Measurements from ENCODE around the gene MYBL2. TPM values are rescaled to one million over a fixed set of nuclear protein-coding genes. Genes with fewer than 3 reads are reported as not detected.

MYBL2 gene
- total RNA-seq, 1 donor from 2014 or later = 19.0 TPM

DNA sequence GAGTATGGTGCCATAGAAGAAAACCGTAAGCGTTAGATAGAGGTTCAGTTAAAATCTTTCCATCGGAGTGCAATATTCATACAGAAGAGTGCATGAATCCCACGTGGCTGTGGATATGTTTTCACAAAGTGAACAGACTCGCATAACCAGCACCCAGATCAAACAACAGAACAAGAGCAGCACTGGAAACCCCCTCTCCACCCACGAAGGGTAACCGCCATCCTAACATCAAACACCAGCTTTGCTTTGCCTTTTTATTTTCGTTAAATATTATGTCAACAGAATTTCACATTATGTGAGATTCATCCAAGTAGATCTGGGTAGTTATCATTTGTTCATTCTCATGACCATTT lies 55.2 kb downstream of the MYBL2 start:
- TF ChIP-seq, protein P1, sequence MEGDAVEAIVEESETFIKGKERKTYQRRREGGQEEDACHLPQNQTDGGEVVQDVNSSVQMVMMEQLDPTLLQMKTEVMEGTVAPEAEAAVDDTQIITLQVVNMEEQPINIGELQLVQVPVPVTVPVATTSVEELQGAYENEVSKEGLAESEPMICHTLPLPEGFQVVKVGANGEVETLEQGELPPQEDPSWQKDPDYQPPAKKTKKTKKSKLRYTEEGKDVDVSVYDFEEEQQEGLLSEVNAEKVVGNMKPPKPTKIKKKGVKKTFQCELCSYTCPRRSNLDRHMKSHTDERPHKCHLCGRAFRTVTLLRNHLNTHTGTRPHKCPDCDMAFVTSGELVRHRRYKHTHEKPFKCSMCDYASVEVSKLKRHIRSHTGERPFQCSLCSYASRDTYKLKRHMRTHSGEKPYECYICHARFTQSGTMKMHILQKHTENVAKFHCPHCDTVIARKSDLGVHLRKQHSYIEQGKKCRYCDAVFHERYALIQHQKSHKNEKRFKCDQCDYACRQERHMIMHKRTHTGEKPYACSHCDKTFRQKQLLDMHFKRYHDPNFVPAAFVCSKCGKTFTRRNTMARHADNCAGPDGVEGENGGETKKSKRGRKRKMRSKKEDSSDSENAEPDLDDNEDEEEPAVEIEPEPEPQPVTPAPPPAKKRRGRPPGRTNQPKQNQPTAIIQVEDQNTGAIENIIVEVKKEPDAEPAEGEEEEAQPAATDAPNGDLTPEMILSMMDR (IDR thresholded peaks at IDR 0.05; ENCODE audit: partially characterized antibody, unreplicated experiment) = no peak
- Mint-ChIP-seq H3K36me3 (ENCODE audit: unreplicated experiment) (no peaks in the 10 kb centered on the region), H3K9me3 (ENCODE audit: unreplicated experiment) (peaks cover 4% of the 10 kb centered on the region), H3K27me3 (ENCODE audit: unreplicated experiment) (peaks cover 5% of the 10 kb centered on the region), H3K4me3 (ENCODE audit: unreplicated experiment) (no peak overlapping the region), H3K27ac (ENCODE audit: unreplicated experiment) (no peak overlapping the region), H3K4me1 (ENCODE audit: low read depth, unreplicated experiment) (peaks cover 3% of the 10 kb centered on the region)
- DNase-seq = no peak

DNA sequence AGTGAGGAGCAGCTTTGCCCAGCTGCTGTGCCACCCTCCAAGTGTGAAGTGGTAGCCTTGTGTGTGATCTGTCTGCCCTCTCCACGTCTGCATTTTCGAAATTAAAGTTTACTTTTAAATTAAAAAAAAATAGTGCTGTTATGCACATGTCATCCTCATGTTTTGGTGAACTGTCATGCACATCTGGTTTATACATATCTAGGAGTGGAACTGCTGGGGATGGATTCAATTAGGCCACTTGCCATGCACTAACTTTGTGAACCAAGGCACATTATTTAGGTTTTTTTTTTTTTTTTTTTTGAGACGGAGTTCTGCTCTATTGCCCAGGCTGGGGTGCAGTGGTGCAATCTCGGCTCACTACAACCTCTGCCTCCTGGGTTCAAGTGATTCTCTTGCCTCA lies 56.3 kb downstream of the MYBL2 start:
- no peak for DNase-seq

DNA sequence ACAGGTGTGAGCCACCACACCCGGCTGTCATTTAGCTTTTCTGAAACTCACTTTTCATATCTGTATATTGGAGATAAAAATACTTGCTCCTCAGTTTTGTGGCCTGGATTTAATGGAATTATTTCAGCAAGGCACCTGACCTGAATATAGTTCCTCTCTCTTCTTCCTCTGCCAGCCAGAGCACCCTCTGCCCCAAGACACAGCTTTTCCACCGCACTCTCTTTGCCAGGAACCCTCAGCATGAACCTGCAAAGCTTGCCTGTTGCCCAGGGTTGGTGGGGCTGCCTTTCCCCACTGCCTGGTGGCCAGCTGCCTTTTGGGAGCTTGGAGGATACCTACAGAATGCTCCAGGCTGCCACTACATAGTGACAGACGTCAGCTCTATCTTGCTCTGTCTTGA lies 56.8 kb downstream of the MYBL2 start:
- Mint-ChIP-seq H3K27me3 (ENCODE audit: unreplicated experiment) (peaks cover 2% of the 10 kb centered on the region), H3K36me3 (ENCODE audit: unreplicated experiment) (no peaks in the 10 kb centered on the region), H3K4me1 (ENCODE audit: low read depth, unreplicated experiment) (peaks cover 3% of the 10 kb centered on the region), H3K4me3 (ENCODE audit: unreplicated experiment) (no peak overlapping the region), H3K27ac (ENCODE audit: unreplicated experiment) (no peak overlapping the region), H3K9me3 (ENCODE audit: unreplicated experiment) (peaks cover 4% of the 10 kb centered on the region)
- no peak for DNase-seq
- TF ChIP-seq, protein P1 (IDR thresholded peaks at IDR 0.05; ENCODE audit: partially characterized antibody, unreplicated experiment) = no peak

More for the DNA sequence above, 56.3 kb downstream of the MYBL2 start:
- Mint-ChIP-seq H3K4me1 (ENCODE audit: low read depth, unreplicated experiment) (peaks cover 3% of the 10 kb centered on the region), H3K27ac (ENCODE audit: unreplicated experiment) (no peak overlapping the region), H3K36me3 (ENCODE audit: unreplicated experiment) (no peaks in the 10 kb centered on the region), H3K9me3 (ENCODE audit: unreplicated experiment) (peaks cover 4% of the 10 kb centered on the region), H3K4me3 (ENCODE audit: unreplicated experiment) (no peak overlapping the region), H3K27me3 (ENCODE audit: unreplicated experiment) (peaks cover 2% of the 10 kb centered on the region)
- TF ChIP-seq, protein P1 (IDR thresholded peaks at IDR 0.05; ENCODE audit: partially characterized antibody, unreplicated experiment) = no peak

DNA sequence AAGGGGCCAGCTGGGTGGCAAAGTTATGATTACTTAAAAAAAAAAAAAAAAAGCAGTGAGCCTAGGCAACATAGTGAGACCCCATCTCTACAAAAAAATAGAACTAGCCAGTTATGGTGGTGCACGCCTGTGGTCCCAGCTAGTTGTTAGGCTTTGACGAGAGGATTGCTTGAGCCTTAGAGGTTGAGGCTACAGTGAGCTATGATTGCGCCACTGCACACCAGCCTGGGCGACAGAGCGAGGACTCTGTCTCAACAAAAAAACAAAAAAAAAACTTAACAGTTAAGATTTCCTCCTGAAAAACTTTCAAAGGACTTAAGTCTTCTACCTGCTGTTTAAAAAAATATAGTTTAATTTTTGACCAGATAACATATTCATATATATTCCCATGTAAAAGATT lies 57.5 kb downstream of the MYBL2 start:
- H3K36me3 Mint-ChIP-seq (ENCODE audit: unreplicated experiment) = no peaks in the 10 kb centered on the region
- TF ChIP-seq, protein P1 (IDR thresholded peaks at IDR 0.05; ENCODE audit: partially characterized antibody, unreplicated experiment) = no peak
- H3K9me3 Mint-ChIP-seq (ENCODE audit: unreplicated experiment) = peaks cover 2% of the 10 kb centered on the region
- H3K4me1 Mint-ChIP-seq (ENCODE audit: low read depth, unreplicated experiment) = peaks cover 3% of the 10 kb centered on the region
- peaks cover 2% of the 10 kb centered on the region for H3K27me3 Mint-ChIP-seq (ENCODE audit: unreplicated experiment)
- no peak for DNase-seq
- H3K27ac Mint-ChIP-seq (ENCODE audit: unreplicated experiment) = no peak overlapping the region
- no peak overlapping the region for H3K4me3 Mint-ChIP-seq (ENCODE audit: unreplicated experiment)

DNA sequence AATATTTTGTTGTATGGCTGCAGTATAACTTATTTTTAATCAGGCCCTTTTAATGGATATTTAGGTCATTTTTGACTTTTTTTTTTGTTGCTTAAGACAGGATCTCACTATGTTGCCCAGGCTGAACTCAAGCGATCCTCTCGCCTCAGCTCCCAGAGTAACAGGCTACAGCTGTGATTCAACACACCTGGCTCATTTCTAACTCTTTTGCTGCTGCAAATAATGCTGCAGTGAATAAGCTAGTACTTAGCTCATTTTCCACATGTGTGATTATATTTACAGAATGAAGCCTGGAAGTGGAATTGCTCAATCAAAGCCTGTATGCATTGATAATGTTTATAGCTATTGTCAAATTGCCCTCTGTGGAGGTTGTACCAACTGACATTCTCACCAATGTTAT lies 58.8 kb downstream of the MYBL2 start:
- H3K36me3 Mint-ChIP-seq (ENCODE audit: unreplicated experiment) = no peaks in the 10 kb centered on the region
- TF ChIP-seq, protein P1 (IDR thresholded peaks at IDR 0.05; ENCODE audit: partially characterized antibody, unreplicated experiment) = no peak
- no peak for DNase-seq
- peaks cover 2% of the 10 kb centered on the region for H3K9me3 Mint-ChIP-seq (ENCODE audit: unreplicated experiment)
- H3K27me3 Mint-ChIP-seq (ENCODE audit: unreplicated experiment) = peaks cover 2% of the 10 kb centered on the region
- H3K4me1 Mint-ChIP-seq (ENCODE audit: low read depth, unreplicated experiment) = peaks cover 3% of the 10 kb centered on the region
- H3K27ac Mint-ChIP-seq (ENCODE audit: unreplicated experiment) = no peak overlapping the region
- H3K4me3 Mint-ChIP-seq (ENCODE audit: unreplicated experiment) = no peak overlapping the region
